GM12891 (cell line): ENCODE results near the gene CASP7.
"Not testable (repeated sequence)": the region's sequence is repeated elsewhere in the genome, so short reads cannot be mapped to it uniquely, and the experiment has no call there.

Source experiments
- DNase-seq: peaks from one replicate; pipeline ENCODE4 v3.0.0; 2011; ENCODE audit warnings: low spot score; ENCODE audit not compliant: insufficient read length
- FAIRE-seq: peaks from 2 replicates; lab custom pipeline; 2011; peaks lifted over from hg19 to GRCh38; lab: Jason Lieb, UNC
- PAX5 ChIP-seq: IDR thresholded peaks from 2 replicates; pipeline ENCODE4 v1.6.1; 2011; ENCODE audit warnings: low read length, moderate library complexity, mild to moderate bottlenecking; ENCODE audit not compliant: insufficient read depth, severe bottlenecking
- POLR2A ChIP-seq: IDR thresholded peaks from 2 replicates; pipeline ENCODE4 v1.6.1; 2011; ENCODE audit warnings: low read depth, low read length, control low read depth
- POLR2AphosphoS5 ChIP-seq: IDR thresholded peaks from 2 replicates; pipeline ENCODE4 v1.6.1; 2011; ENCODE audit warnings: low read depth, low read length, control low read depth
- POU2F2 ChIP-seq: IDR thresholded peaks from 2 replicates; pipeline ENCODE4 v1.6.1; 2011; ENCODE audit warnings: low read depth, mild to moderate bottlenecking, control low read depth, low read length, moderate library complexity
- SPI1 ChIP-seq: IDR thresholded peaks from 2 replicates; pipeline ENCODE4 v1.6.1; 2011; ENCODE audit warnings: low read depth, low read length, control low read depth
- TAF1 ChIP-seq: IDR thresholded peaks from 2 replicates; pipeline ENCODE4 v1.6.1; 2011; ENCODE audit warnings: low read depth, low read length, control low read depth

Gene CASP7

GRCh38 chr10:113762083-113762482 lies 82.4 kb downstream of the CASP7 start:
- TF ChIP-seq POLR2A: no peak
- TF ChIP-seq POLR2AphosphoS5: no peak
- TF ChIP-seq SPI1: no peak
- no peak for TF ChIP-seq PAX5
- TF ChIP-seq POU2F2: no peak
- no peak for TF ChIP-seq TAF1
- no peak for FAIRE-seq
- no peak for DNase-seq

- no peak for DNase-seq
- TF ChIP-seq TAF1: no peak
- TF ChIP-seq SPI1: no peak
- no peak for TF ChIP-seq POLR2AphosphoS5
- no peak for TF ChIP-seq POU2F2
- no peak for TF ChIP-seq POLR2A
- no peak for TF ChIP-seq PAX5
- FAIRE-seq: no peak
Observed at GRCh38 chr10:113764582-113764981, 84.9 kb downstream of the CASP7 start.

- TF ChIP-seq POU2F2 (no peak), POLR2AphosphoS5 (no peak), POLR2A (no peak), PAX5 (no peak), TAF1 (no peak), SPI1 (no peak)
- no peak for FAIRE-seq
- no peak for DNase-seq
Observed at GRCh38 chr10:113765910-113766309, 86.2 kb downstream of the CASP7 start.

GRCh38 chr10:113767222-113767621 lies 87.5 kb downstream of the CASP7 start:
- FAIRE-seq: no peak

GRCh38 chr10:113770346-113770745 lies 90.6 kb downstream of the CASP7 start:
- TF ChIP-seq TAF1 (no peak), POU2F2 (no peak), POLR2A (no peak), POLR2AphosphoS5 (no peak), SPI1 (no peak), PAX5 (no peak)
- FAIRE-seq (no peak), DNase-seq (no peak)

More at GRCh38 chr10:113767222-113767621, 87.5 kb downstream of the CASP7 start:
- DNase-seq: no peak
- no peak for TF ChIP-seq PAX5
- no peak for TF ChIP-seq SPI1
- TF ChIP-seq POLR2A: no peak
- no peak for TF ChIP-seq POLR2AphosphoS5
- TF ChIP-seq TAF1: no peak
- TF ChIP-seq POU2F2: no peak

GRCh38 chr10:113771131-113771530 lies 91.4 kb downstream of the CASP7 start:
- FAIRE-seq: not testable (repeated sequence)

GRCh38 chr10:113775686-113776294 lies 96.1 kb downstream of the CASP7 start:
- no peak for FAIRE-seq

More at GRCh38 chr10:113771131-113771530, 91.4 kb downstream of the CASP7 start:
- not testable (repeated sequence) for DNase-seq

GRCh38 chr10:113776553-113776952 lies 96.8 kb downstream of the CASP7 start:
- no peak for FAIRE-seq
- DNase-seq: no peak
- no peak for TF ChIP-seq POU2F2
- TF ChIP-seq POLR2AphosphoS5: no peak
- TF ChIP-seq POLR2A: no peak
- no peak for TF ChIP-seq PAX5
- TF ChIP-seq TAF1: no peak
- no peak for TF ChIP-seq SPI1

More at GRCh38 chr10:113775686-113776294, 96.1 kb downstream of the CASP7 start:
- DNase-seq: no peak
- TF ChIP-seq TAF1: no peak
- no peak for TF ChIP-seq POU2F2
- TF ChIP-seq PAX5: no peak
- no peak for TF ChIP-seq POLR2A
- no peak for TF ChIP-seq SPI1
- TF ChIP-seq POLR2AphosphoS5: no peak
